Measurements from ENCODE around the gene PRKCA. TPM values are rescaled to one million over a fixed set of nuclear protein-coding genes. Genes with fewer than 3 reads are reported as not detected.

The PRKCA gene
- total and polyA plus RNA-seq, 2 experiments from 2014 or later = 6.4 to 35.4 TPM

GRCh38 chr17:66432411-66432957 lies 130.1 kb downstream of the PRKCA start (continued):
- TF ChIP-seq CTCF (conservative IDR thresholded peaks at IDR 0.05; ENCODE audit: low read depth in 2 of 2) = no peak
- TF ChIP-seq ZNF114 (CRISPR knock-in tag; IDR thresholded peaks at IDR 0.05) = no peak
- TF ChIP-seq REST (IDR thresholded peaks at IDR 0.05; ENCODE audit: unreplicated experiment) = no peak
- TF ChIP-seq EZH2phosphoT487 (IDR thresholded peaks at IDR 0.05; ENCODE audit: unreplicated experiment) = no peak
- no peak for TF ChIP-seq ZNF331 (CRISPR knock-in tag; IDR thresholded peaks at IDR 0.05; ENCODE audit: low read depth)
- no peak for TF ChIP-seq EZH2 (IDR thresholded peaks at IDR 0.05; ENCODE audit: low read depth, unreplicated experiment)
- no peak for TF ChIP-seq JUNB (IDR thresholded peaks at IDR 0.05; ENCODE audit: unreplicated experiment)

GRCh38 chr17:66432996-66433551 lies 130.7 kb downstream of the PRKCA start:
- H3K9me3 Mint-ChIP-seq = no peaks in the 10 kb centered on the region; the same call in 2 of the 3 replicates
- no peaks in the 10 kb centered on the region for H4K20me1 ChIP-seq (replicated peaks; ENCODE audit: insufficient read depth)
- peaks cover 11% of the 10 kb centered on the region for H3K4me1 ChIP-seq (ENCODE audit: insufficient read depth)
- H3K27me3 Mint-ChIP-seq (ENCODE audit: insufficient read depth, low read depth, poor library complexity) = no peaks in the 10 kb centered on the region
- H3F3A ChIP-seq (replicated peaks; ENCODE audit: low read depth) = no peaks in the 10 kb centered on the region
- H2AFZ ChIP-seq = no peak overlapping the region
- DNase-seq (ENCODE audit: low spot score) (no peak), ATAC-seq (peak; percentile 25; the same call in 2 of the 3 replicates)
- peaks cover 7% of the 10 kb centered on the region; the same call in 1 of the 2 replicates for H3K9me2 ChIP-seq (ENCODE audit: insufficient read depth)
- H3K4me3 ChIP-seq = no peak overlapping the region
- H3K4me3 Mint-ChIP-seq = no peak overlapping the region
- no peaks in the 10 kb centered on the region for H3K36me3 ChIP-seq (ENCODE audit: insufficient read depth)
- no peak overlapping the region for H3K27ac ChIP-seq (ENCODE audit: low read depth)
- H3K4me2 ChIP-seq = no peak overlapping the region
- H3K4me1 Mint-ChIP-seq = peaks cover 20% of the 10 kb centered on the region
- peaks cover 6% of the 10 kb centered on the region; the same call in 1 of the 2 replicates for H3K79me2 ChIP-seq (replicated peaks; ENCODE audit: insufficient read depth)
- no peak overlapping the region for H3K27ac Mint-ChIP-seq
- H3K36me3 Mint-ChIP-seq (ENCODE audit: low read depth) = no peaks in the 10 kb centered on the region
- no peaks in the 10 kb centered on the region for H3K27me3 ChIP-seq (ENCODE audit: insufficient read depth)
- TF ChIP-seq ETS1 (IDR thresholded peaks at IDR 0.05) = no peak
- no peak for TF ChIP-seq EZH2phosphoT487 (IDR thresholded peaks at IDR 0.05; ENCODE audit: unreplicated experiment)
- TF ChIP-seq EZH2 (IDR thresholded peaks at IDR 0.05; ENCODE audit: low read depth, unreplicated experiment) = no peak
- TF ChIP-seq CREB1 (CRISPR knock-in tag; IDR thresholded peaks at IDR 0.05; ENCODE audit: low read depth) = no peak
- no peak for TF ChIP-seq STAT1 (IDR thresholded peaks at IDR 0.05; ENCODE audit: unreplicated experiment)
- no peak for TF ChIP-seq JUNB (IDR thresholded peaks at IDR 0.05; ENCODE audit: unreplicated experiment)
- no peak for TF ChIP-seq ZNF462 (CRISPR knock-in tag; IDR thresholded peaks at IDR 0.05)
- no peak for TF ChIP-seq ZNF114 (CRISPR knock-in tag; IDR thresholded peaks at IDR 0.05)
